Measurements from ENCODE around the gene UTY. TPM values are rescaled to one million over a fixed set of nuclear protein-coding genes. Genes with fewer than 3 reads are reported as not detected.

Gene UTY
- total and polyA plus RNA-seq, 2 donors (not counting 3 experiments of a cell fraction or from before 2014, with no cell fraction given), result 4.8 to 17.9 TPM

- no peaks in the 10 kb centered on the region for H3K27me3 ChIP-seq (ENCODE audit: control insufficient read depth in 2 of 2, insufficient read depth in 2 of 2, low read length in 2 of 2)
- TF ChIP-seq POLR2A (IDR thresholded peaks at IDR 0.05; ENCODE audit: low read depth, low read length), result no peak
- no peak for TF ChIP-seq JUN (IDR thresholded peaks at IDR 0.05; ENCODE audit: borderline replicate concordance, insufficient read depth, insufficient read length, low read depth)
- TF ChIP-seq FOS (IDR thresholded peaks at IDR 0.05; ENCODE audit: borderline replicate concordance, insufficient read depth, low read length), result no peak
- TF ChIP-seq EZH2 (IDR thresholded peaks at IDR 0.05; ENCODE audit: borderline replicate concordance, low read depth, low read length, severe bottlenecking), result no peak
- no peak for TF ChIP-seq MYC (IDR thresholded peaks at IDR 0.05; ENCODE audit: low read depth, low read length)
- TF ChIP-seq GATA2 (IDR thresholded peaks at IDR 0.05; ENCODE audit: insufficient read depth, insufficient read length, low read depth, low read length), result no peak
- TF ChIP-seq MAX (IDR thresholded peaks at IDR 0.05; ENCODE audit: insufficient read depth, insufficient read length), result no peak
- TF ChIP-seq POLR2AphosphoS5 (IDR thresholded peaks at IDR 0.05; ENCODE audit: insufficient read depth, low read depth, low read length), result no peak
- no peak for TF ChIP-seq CTCF (IDR thresholded peaks at IDR 0.05; ENCODE audit: extremely low read depth in 1 of 2, insufficient read depth in 1 of 2, low read depth in 1 of 2, low read length in 2 of 2)
- H3K4me2 ChIP-seq (ENCODE audit: insufficient read depth, low read length), result no peak overlapping the region
- H4K20me1 ChIP-seq (replicated peaks; ENCODE audit: control insufficient read depth, extremely low read depth, insufficient read depth, low read length), result no peaks in the 10 kb centered on the region
- no TSS peak for BruUV-seq (replicated peaks)
- no peak for DNase-seq (ENCODE audit: low read depth, low spot score)
- dilution Hi-C loops (cut with MboI; ENCODE audit: extremely low pct_ligation_motif_present, low sequenced_read_pairs) (no loop called here), intact Hi-C loops (cut with micrococcal nuclease) (no loop called here)
- no peak overlapping the region for H3K9ac ChIP-seq (replicated peaks; ENCODE audit: extremely low read depth, insufficient read depth, low read length)
- ChIA-PET CTCF (no interaction called here), POLR2A (no interaction called here)
- peaks cover 13% of the 10 kb centered on the region for H3K4me1 ChIP-seq (ENCODE audit: control insufficient read depth, extremely low read depth, insufficient read depth, low read length)
- H3K36me3 ChIP-seq (ENCODE audit: control insufficient read depth in 2 of 2, extremely low read depth in 1 of 2, insufficient read depth in 2 of 2, low read length in 2 of 2), result no peaks in the 10 kb centered on the region
- H3K4me3 ChIP-seq (replicated peaks in 1 of 3; ENCODE audit: insufficient read depth in 1 of 3, low read depth in 1 of 3, low read length in 3 of 3), result no peak overlapping the region
- H3K79me2 ChIP-seq (ENCODE audit: control insufficient read depth, insufficient read depth, low read length), result no peaks in the 10 kb centered on the region
- H3K9me3 ChIP-seq (replicated peaks; ENCODE audit: control insufficient read depth, insufficient read depth, low read length), result no peaks in the 10 kb centered on the region
- H3K27ac ChIP-seq (ENCODE audit: insufficient read depth, low read depth, low read length), result no peak overlapping the region
- no peak for FAIRE-seq
- no peaks in the 10 kb centered on the region for H3K9me1 ChIP-seq (replicated peaks; ENCODE audit: control insufficient read depth, extremely low read depth, insufficient read depth, low read length)
- no peak overlapping the region for H2AFZ ChIP-seq (ENCODE audit: low read depth, low read length)
Measured at GRCh38 chrY:13250421-13250820, 229.4 kb downstream of the UTY start.
